Natural killer cell (primary cell): ENCODE data around the gene C6orf89. TPM values are rescaled to one million over a fixed set of nuclear protein-coding genes. Genes with fewer than 3 reads are reported as not detected.
A peak's percentile ranks its signal among the peaks of the same experiment; 100 is the strongest.

ENCODE experiments used
- ATAC-seq, 3 donors: fragments of 150-1000 bp in 2 of 3; fragments of 200-7000 bp in 1 of 3; cut with Tn5 transposase; 1 replicate in 1 of 3; 2 replicates in 2 of 3; pipeline ENCODE4 v1.10.0; 2021; ENCODE audit warnings: mild to moderate bottlenecking in 2 of 3, moderate library complexity in 2 of 3
- DNase-seq, 2 donors: peaks; one replicate each; pipeline versions ENCODE4 v3.0.0 to v3.0.0-alpha.2; 2013 to 2021; ENCODE audit warnings: mixed read lengths in 1 of 2
- H3K27ac ChIP-seq: one replicate; pipeline ENCODE4 v1.5.1; 2013; ENCODE audit warnings: mild to moderate bottlenecking, low read length
- H3K27me3 ChIP-seq: one replicate; pipeline ENCODE4 v1.6.1; 2013; ENCODE audit warnings: low read length; ENCODE audit not compliant: control insufficient read depth, insufficient read depth
- H3K36me3 ChIP-seq: one replicate; pipeline ENCODE4 v1.6.1; 2013; ENCODE audit warnings: low read length; ENCODE audit not compliant: control insufficient read depth, insufficient read depth
- H3K4me1 ChIP-seq: one replicate; pipeline ENCODE4 v1.6.1; 2013; ENCODE audit warnings: low read length; ENCODE audit not compliant: control insufficient read depth, insufficient read depth
- H3K4me3 ChIP-seq: one replicate; pipeline ENCODE4 v1.5.1; 2013; ENCODE audit warnings: low read length
- H3K9me3 ChIP-seq: one replicate; pipeline ENCODE4 v1.6.1; 2013; ENCODE audit warnings: low read length; ENCODE audit not compliant: control insufficient read depth, insufficient read depth
- H3K27ac Mint-ChIP-seq, 2 donors: one replicate each; pipeline ENCODE4 v1.8.0; 2022; ENCODE audit warnings: mild to moderate bottlenecking in 2 of 2, mixed read lengths in 2 of 2, moderate library complexity in 1 of 2
- H3K27me3 Mint-ChIP-seq, 2 donors: one replicate each; pipeline ENCODE4 v1.8.0; 2022; ENCODE audit warnings: low read depth in 2 of 2, mixed read lengths in 2 of 2
- H3K36me3 Mint-ChIP-seq: one replicate; pipeline ENCODE4 v1.8.0; 2022; ENCODE audit warnings: mixed read lengths
- H3K4me1 Mint-ChIP-seq, 2 donors: one replicate each; pipeline ENCODE4 v1.8.0; 2022; ENCODE audit warnings: mixed read lengths in 2 of 2
- H3K4me3 Mint-ChIP-seq: one replicate; pipeline ENCODE4 v1.8.0; 2022; ENCODE audit warnings: mild to moderate bottlenecking, moderate library complexity, mixed read lengths
- H3K9me3 Mint-ChIP-seq, 2 donors: one replicate each; pipeline ENCODE4 v1.8.0; 2022; ENCODE audit warnings: mixed read lengths in 2 of 2
- CTCF ChIP-seq: fragments of 200-600 bp; IDR thresholded peaks from one replicate; pipeline ENCODE4 v1.8.0; 2022; ENCODE audit warnings: antibody characterized with exemption
- WGBS: methylation state at CpG from one replicate; pipeline ENCODE4 v1.1.7; 2013; ENCODE audit warnings: missing lambda C conversion rate; ENCODE audit not compliant: insufficient coverage; 5-methylcytosine and 5-hydroxymethylcytosine counted together
- intact Hi-C: fragments of 100-400 bp; cut with micrococcal nuclease; formaldehyde crosslinking; loops from one replicate; pipeline ENCODE4 v1.14.2; 2022
- total RNA-seq, 4 donors: library from RNA; stranded (reverse); fragments of 120-200 nt in 1 of 4; gene quantifications; one replicate each; pipeline versions ENCODE4 v1.2.3 to v1.2.4, GENCODE V29; 2013 to 2022

The C6orf89 gene
- total RNA-seq, 3 donors from 2014 or later (not counting 1 experiment from before 2014, with no cell fraction given), result 34.3 to 47.0 (median 46.3) TPM

- peaks cover 9% of the 10 kb centered on the region for H3K36me3 Mint-ChIP-seq
- H3K27ac ChIP-seq, result no peak overlapping the region
- 91% methylated on average over 4 of the region's 4 CpGs for WGBS
Measured at GRCh38 chr6:36862848-36863382, 22.8 kb upstream of the C6orf89 start.

GRCh38 chr6:36863670-36864540 lies 21.8 kb upstream of the C6orf89 start:
- DNase-seq (no peak), ATAC-seq (no peak)
- no peak for TF ChIP-seq CTCF
- Mint-ChIP-seq H3K4me1 (peaks cover 22 to 38% of the 10 kb centered on the region in 2 donors), H3K27me3 (no peaks in the 10 kb centered on the region), H3K9me3 (no peaks in the 10 kb centered on the region), H3K27ac (no peak overlapping the region), H3K4me3 (no peak overlapping the region), H3K36me3 (peaks cover 11% of the 10 kb centered on the region)
- Histone ChIP-seq H3K27me3 (no peaks in the 10 kb centered on the region), H3K27ac (no peak overlapping the region), H3K9me3 (no peaks in the 10 kb centered on the region), H3K4me1 (no peaks in the 10 kb centered on the region), H3K4me3 (no peak overlapping the region), H3K36me3 (peaks cover 19% of the 10 kb centered on the region)
- intact Hi-C loops, result no loop called here
- WGBS, result 95% methylated on average over 12 of the region's 12 CpGs

More at GRCh38 chr6:36862848-36863382, 22.8 kb upstream of the C6orf89 start:
- no peak overlapping the region for H3K4me3 Mint-ChIP-seq
- H3K9me3 ChIP-seq, result no peaks in the 10 kb centered on the region
- H3K27ac Mint-ChIP-seq, result no peak overlapping the region
- DNase-seq (no peak), ATAC-seq (no peak)
- no peak for TF ChIP-seq CTCF
- peaks cover 19% of the 10 kb centered on the region for H3K36me3 ChIP-seq
- no peaks in the 10 kb centered on the region for H3K27me3 ChIP-seq
- no peaks in the 10 kb centered on the region for H3K4me1 ChIP-seq
- H3K4me3 ChIP-seq, result no peak overlapping the region
- intact Hi-C loops, result no loop called here
- H3K27me3 Mint-ChIP-seq, result no peaks in the 10 kb centered on the region
- peaks cover 24 to 38% of the 10 kb centered on the region in 2 donors for H3K4me1 Mint-ChIP-seq
- H3K9me3 Mint-ChIP-seq, result no peaks in the 10 kb centered on the region

- Histone ChIP-seq H3K27me3 (no peaks in the 10 kb centered on the region), H3K9me3 (no peaks in the 10 kb centered on the region), H3K4me3 (no peak overlapping the region), H3K36me3 (peaks cover 27% of the 10 kb centered on the region), H3K4me1 (no peaks in the 10 kb centered on the region), H3K27ac (no peak overlapping the region)
- Mint-ChIP-seq H3K27me3 (no peaks in the 10 kb centered on the region), H3K4me1 (peaks cover 22 to 38% of the 10 kb centered on the region in 2 donors), H3K36me3 (peaks cover 11% of the 10 kb centered on the region), H3K4me3 (no peak overlapping the region), H3K9me3 (no peaks in the 10 kb centered on the region), H3K27ac (peak overlapping the region in 1 of 2 donors; percentile 22)
- 85% methylated on average over 2 of the region's 2 CpGs for WGBS
- intact Hi-C loops, result no loop called here
- TF ChIP-seq CTCF, result no peak
- DNase-seq, result no peak
- no peak for ATAC-seq
Measured at GRCh38 chr6:36865835-36866234, 19.9 kb upstream of the C6orf89 start.
